Skin of body (tissue), 2 donors: ENCODE data around the gene KLHDC4. TPM values are rescaled to one million over a fixed set of nuclear protein-coding genes. Genes with fewer than 3 reads are reported as not detected.

Experiments used
- DNase-seq: peaks from one replicate; lab custom pipeline; 2025; lab: John Stamatoyannopoulos, UW
- total RNA-seq: library from RNA; depleted of rRNA; stranded (reverse); fragments of >200 nt; gene quantifications from one replicate; pipeline ENCODE4 v1.2.3, GENCODE V29; 2014

KLHDC4 gene
- total RNA-seq, 1 donor from 2014 or later: 18.7 TPM

GRCh38 chr16:87701505-87701921 is 64.3 kb downstream of the KLHDC4 start:
- DNase-seq: no peak

- no peak for DNase-seq
These were observed 64.7 kb downstream of the KLHDC4 start for GRCh38 chr16:87701078-87701460.

GRCh38 chr16:87700406-87701077 is 65.2 kb downstream of the KLHDC4 start:
- no peak for DNase-seq

GRCh38 chr16:87698676-87699199 is 67.0 kb downstream of the KLHDC4 start:
- no peak for DNase-seq

GRCh38 chr16:87698241-87698640 is 67.5 kb downstream of the KLHDC4 start:
- no peak for DNase-seq

- DNase-seq: no peak
These were observed 68.0 kb downstream of the KLHDC4 start for GRCh38 chr16:87697792-87698191.

GRCh38 chr16:87697256-87697655 is 68.5 kb downstream of the KLHDC4 start:
- no peak for DNase-seq

- DNase-seq: no peak
These were observed 69.1 kb downstream of the KLHDC4 start for GRCh38 chr16:87696726-87697125.

GRCh38 chr16:87695534-87695933 is 70.3 kb downstream of the KLHDC4 start:
- DNase-seq: no peak

GRCh38 chr16:87694441-87695125 is 71.2 kb downstream of the KLHDC4 start:
- no peak for DNase-seq

GRCh38 chr16:87693827-87694226 is 72.0 kb downstream of the KLHDC4 start:
- DNase-seq: no peak

- DNase-seq: no peak
These were observed 73.0 kb downstream of the KLHDC4 start for GRCh38 chr16:87692756-87693155.

- no peak for DNase-seq
These were observed 73.6 kb downstream of the KLHDC4 start for GRCh38 chr16:87692176-87692575.

- DNase-seq: no peak
These were observed 74.1 kb downstream of the KLHDC4 start for GRCh38 chr16:87691686-87692079.

GRCh38 chr16:87690911-87691685 is 74.7 kb downstream of the KLHDC4 start:
- DNase-seq: no peak

- DNase-seq: no peak
These were observed 75.8 kb downstream of the KLHDC4 start for GRCh38 chr16:87689956-87690465.

- no peak for DNase-seq
These were observed 76.6 kb downstream of the KLHDC4 start for GRCh38 chr16:87688876-87689815.

GRCh38 chr16:87687998-87688529 is 77.7 kb downstream of the KLHDC4 start:
- no peak for DNase-seq

GRCh38 chr16:87687126-87687910 is 78.5 kb downstream of the KLHDC4 start:
- DNase-seq: peak; percentile 22

GRCh38 chr16:87686697-87687096 is 79.1 kb downstream of the KLHDC4 start:
- no peak for DNase-seq
